Activated T-cell treated with anti-CD3 and anti-CD28 coated beads for 24 hours (primary cell): ENCODE measurements around the gene EXOC2.
"Not testable (repeated sequence)": the region's sequence is repeated elsewhere in the genome, so short reads cannot be mapped to it uniquely, and the experiment has no call there.

Source experiments
- DNase-seq: peaks from one replicate; pipeline ENCODE4 v3.0.0-alpha.2; 2020; ENCODE audit warnings: low read depth

EXOC2 gene

DNA sequence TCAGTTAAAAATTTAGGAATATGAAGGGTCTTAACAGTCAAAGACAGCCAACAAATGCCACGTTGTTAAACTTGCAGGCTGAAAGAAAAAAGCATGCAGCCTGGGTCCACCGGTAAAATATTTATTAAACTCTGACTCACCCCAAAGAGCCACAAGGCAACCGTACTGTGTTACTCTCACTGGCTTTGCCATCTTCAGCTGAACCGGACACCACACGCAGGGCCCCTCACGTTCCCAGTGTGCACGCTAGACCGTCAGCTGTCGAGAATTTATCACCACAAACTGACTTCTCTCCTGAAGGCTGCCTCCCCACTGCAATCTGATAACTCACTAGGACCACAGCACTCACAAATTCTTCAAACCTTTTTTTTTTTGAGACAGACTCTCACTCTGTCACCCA is 66.7 kb downstream of the EXOC2 start:
- DNase-seq, result no peak

DNA sequence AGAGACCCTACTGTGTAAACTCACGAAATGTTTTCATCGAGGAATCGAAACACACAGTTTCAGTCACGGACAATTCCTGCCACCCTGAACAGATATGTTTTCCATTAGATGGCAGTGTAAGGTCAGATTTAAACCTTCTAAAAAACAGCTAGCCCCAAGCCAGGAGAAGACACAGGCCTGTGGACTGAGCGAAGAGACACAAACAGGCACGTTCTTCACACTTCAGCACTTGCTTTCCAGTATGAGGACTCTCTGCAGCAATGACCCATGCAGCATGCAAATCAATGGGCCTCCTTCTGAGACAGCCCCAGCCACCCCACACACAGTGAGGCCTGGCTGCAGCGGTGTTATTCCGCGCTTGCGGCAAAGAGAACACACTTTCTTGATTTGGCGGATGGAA is 68.0 kb downstream of the EXOC2 start:
- DNase-seq, result no peak

DNA sequence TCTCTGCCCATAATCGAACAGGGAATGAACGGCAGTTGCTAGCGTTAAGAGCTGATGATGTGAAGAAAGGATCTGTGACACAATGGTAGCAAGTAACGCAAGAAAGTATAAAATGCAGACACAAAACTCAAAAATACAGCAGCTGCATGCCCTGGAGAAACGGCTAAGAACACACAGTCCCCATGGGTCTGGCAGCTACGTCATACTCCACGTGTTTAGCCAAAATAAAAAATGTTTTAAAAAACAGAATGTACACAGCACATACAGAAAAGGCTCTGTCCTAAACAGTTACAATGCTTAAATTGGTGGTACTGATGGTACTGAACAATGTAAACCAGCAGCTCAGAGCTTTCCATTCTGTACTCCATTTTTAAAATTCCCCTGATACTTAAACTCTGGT is 70.5 kb downstream of the EXOC2 start:
- DNase-seq, result no peak

DNA sequence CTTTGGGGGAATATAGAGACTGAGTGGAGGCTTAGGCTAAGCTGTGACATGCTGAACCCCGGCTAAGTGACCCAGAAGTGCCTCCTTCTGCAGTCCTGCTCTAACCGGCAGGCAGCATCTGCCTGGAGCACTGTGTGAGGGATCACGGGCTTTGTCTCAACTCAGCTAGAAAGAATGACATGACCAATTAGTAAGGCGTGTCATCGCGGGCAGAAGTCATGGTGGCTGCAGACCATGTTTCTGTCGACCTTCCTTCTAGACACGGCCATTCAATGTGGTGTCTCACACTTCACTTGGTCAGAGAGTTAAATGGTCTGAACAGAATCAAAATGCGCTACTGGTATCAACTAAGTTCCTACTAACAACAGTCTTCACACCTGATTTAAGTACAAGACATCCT is 71.0 kb downstream of the EXOC2 start:
- DNase-seq, result no peak

DNA sequence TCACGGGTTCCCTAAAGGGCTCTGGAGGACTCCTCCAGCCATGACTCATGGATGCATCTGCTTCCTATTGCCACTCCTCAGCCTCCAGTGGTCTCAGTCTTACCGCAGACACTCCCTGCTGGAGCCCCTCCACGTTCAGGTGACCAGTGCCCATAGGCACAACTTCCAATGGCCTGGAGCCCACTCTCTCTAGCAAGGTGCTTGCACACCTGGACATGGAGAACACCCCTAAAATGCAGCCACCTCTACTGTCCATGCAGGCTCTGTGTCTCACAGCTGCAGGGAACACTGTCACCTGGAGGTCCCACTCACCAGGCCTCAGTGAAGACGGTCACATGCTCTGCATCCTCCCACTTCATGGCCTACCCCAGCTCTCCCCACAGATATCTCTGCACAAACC is 72.0 kb downstream of the EXOC2 start:
- no peak for DNase-seq

DNA sequence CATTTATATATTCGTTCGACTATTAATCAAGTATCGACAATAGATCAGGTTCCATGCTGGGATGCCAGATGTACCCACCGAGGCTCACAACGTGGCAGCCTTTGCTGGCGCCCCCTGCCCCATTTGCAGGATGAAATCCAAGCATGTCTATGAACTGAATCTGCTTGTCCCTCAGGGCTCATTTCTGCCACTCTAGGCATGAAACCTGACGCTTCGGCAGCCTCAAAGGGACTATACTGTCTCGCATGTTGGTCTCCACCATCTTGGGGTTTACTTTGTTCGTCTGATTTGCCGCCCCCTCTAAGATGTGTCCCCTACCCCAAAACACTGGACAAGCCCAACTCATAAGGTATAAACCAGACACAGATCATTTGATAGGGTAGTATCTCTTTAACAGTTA is 72.8 kb downstream of the EXOC2 start:
- no peak for DNase-seq

DNA sequence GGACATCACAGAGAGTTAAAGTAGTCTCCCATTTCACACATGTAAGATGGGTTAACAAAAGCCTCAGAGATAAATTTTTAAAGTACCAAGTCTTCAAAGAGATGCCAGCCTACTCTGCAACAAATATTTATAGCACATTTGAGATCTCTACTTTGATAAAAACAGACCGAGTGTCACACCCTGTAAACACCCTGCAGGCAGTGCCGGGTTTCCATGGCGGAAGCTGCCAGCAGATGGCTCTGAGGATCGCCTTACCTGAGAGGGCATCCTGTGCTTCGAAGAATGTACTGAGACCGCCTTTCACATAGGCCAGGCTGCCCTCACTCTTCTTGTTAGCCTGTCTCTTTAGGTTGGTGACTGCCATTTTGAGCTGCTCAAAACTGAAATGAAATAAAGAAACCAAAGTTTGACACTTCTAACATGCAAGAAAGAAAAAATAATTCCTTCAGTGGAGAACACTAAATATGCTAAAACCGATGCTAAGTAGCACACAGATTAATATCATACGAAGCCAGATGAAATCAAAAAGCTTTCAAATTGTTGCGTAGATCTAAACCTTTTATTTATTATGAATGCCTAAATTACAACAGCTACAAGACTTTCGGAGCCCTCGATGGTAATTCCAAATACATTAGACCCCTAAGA is 75.4 kb downstream of the EXOC2 start:
- DNase-seq, result no peak

DNA sequence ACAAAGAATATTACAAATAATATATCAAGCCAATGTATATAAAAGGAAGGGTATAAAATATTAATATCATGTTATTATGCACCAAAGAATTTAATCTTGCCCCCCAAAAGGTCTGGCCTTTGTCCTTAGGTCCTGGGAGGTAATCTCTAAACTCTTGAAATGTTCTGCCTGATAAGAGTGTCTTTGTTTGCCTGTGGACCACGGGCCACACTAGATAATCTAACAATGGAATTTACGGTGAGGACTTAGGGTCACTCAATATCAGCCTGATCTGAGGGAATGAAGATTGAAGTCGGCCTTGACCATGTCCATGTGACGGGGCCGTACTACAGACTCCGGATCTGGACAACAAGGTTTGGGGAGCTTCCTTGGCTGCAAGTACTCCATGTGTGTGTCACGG is 79.0 kb downstream of the EXOC2 start:
- no peak for DNase-seq

DNA sequence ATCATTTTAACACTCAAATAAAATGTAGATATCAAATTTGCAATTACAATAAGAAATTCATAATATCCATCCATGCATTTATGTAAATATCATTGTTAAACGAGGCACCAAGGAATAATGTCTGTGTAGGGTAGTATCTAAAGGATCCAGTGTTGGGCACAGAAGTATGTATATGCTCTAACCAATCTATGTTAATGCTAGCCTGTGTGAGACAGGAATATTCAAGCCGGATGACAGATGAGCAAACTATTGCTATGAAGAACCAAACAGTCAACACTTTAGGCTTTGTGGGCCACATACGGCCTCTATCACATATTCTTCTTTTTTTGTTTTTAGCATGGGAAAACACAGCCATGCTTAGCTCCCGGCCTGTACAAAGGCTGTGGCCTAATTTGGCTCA is 81.0 kb downstream of the EXOC2 start:
- no peak for DNase-seq

DNA sequence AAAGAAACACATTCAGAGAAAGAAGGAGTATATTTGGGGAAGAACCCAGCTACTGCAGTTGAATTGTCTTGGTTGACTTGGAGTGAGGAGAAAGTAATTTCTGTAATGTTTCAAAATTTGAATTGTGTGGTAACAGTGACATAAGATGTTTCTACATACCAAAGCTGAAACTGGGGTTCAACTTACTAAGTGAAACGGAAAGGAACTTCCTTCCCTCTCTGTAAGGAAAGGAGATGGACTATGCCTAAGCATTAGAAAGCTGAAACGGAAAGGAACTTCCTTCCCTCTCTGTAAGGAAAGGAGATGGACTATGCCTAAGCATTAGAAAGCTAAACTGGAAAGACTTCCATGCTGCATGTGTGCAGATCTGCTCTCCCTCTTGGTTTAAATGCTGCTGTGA is 82.1 kb downstream of the EXOC2 start:
- no peak for DNase-seq

DNA sequence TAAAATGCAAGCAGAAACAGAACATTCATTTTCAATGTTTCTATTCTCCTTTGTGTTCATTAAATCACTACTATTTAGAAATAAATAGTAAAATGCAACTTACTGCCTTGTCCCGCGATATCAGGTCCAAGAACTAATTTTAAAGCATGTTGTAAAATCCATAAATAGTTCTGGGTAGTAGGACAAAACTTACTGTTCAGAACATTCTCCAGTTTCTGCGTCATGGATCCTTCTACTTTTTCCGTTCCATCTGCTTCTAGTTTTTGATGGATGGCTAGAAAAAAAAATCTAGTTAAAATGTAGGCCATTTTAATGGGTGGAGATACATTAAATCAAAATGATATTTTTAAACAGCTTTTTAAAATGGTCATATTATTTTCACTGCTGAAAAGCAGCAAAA is 83.0 kb downstream of the EXOC2 start:
- no peak for DNase-seq

DNA sequence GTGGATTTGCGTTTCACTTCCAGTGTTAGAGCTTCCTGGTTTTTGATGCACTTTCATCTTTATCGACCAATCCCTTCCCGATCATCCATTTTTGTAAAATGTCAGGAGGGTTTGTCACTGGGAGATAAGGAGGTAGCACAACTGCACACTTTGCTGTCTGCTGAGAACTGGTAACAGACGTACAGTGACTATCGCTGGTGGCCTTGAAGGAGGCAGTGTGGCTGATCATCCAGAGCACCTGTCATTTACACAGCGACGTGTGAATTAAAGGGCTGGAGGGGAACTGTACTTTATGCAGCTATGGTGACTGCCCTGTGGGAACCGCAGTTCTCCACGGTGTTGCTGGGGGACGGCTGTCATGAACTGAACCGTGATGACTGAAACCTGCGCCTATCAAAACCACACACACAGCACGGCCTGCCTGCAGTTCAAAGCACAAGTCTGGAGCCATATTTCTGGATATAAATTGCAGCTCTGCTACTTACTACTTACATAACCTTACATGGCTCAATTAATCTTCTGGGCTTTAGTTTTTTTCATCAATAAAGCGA is 86.0 kb downstream of the EXOC2 start:
- DNase-seq, result no peak

DNA sequence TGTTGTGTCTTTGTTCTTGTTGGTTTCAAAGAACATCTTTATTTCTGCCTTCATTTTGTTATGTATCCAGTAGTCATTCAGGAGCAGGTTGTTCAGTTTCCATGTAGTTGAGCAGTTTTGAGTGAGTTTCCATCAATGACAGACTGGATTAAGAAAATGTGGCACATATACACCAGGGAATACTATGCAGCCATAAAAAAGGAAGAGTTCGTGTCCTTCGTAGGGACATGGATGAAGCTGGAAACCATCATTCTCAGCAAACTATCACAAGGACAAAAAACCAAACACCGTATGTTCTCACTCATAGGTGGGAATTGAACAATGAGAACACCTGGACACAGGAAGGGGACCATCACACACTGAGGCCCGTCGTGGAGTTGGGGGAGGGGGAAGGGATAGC is 87.0 kb downstream of the EXOC2 start:
- not testable (repeated sequence) for DNase-seq

DNA sequence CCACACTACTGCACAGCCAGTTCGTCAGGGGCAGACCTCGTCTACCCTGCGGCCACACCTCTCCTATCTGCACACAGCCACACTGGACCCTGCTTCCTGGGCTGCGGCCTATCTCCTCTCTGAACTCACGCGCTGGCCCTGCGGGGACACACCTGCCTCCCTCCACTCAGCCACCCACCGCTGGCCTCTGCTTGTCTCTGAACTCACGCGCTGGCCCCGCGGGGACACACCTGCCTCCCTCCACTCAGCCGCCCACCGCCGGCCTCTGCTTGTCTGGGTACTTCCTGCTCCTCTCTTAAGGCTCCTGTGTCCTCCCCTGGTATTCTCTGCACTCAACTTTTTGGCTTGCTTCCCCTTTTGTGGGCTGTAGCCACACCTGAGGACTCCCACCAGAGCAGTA is 88.4 kb downstream of the EXOC2 start:
- DNase-seq, result no peak

DNA sequence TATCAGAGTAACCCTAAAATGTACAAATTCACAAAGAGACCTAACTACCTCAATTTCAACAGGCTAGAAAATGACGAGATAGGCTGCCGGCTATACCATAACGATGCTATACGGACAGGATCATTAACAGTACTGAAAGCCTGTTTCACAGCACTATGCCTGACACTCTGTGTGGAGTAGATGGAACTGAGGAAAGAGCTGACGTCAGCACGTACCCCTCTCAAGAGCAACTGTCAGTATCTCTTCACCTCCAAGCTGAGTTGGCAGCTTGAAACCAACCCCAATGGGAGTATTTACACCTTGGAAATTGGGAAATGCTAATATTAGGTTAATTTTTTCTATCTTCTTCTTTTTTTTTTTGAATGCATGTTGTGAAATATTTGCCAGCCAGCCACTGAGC is 89.7 kb downstream of the EXOC2 start:
- no peak for DNase-seq

DNA sequence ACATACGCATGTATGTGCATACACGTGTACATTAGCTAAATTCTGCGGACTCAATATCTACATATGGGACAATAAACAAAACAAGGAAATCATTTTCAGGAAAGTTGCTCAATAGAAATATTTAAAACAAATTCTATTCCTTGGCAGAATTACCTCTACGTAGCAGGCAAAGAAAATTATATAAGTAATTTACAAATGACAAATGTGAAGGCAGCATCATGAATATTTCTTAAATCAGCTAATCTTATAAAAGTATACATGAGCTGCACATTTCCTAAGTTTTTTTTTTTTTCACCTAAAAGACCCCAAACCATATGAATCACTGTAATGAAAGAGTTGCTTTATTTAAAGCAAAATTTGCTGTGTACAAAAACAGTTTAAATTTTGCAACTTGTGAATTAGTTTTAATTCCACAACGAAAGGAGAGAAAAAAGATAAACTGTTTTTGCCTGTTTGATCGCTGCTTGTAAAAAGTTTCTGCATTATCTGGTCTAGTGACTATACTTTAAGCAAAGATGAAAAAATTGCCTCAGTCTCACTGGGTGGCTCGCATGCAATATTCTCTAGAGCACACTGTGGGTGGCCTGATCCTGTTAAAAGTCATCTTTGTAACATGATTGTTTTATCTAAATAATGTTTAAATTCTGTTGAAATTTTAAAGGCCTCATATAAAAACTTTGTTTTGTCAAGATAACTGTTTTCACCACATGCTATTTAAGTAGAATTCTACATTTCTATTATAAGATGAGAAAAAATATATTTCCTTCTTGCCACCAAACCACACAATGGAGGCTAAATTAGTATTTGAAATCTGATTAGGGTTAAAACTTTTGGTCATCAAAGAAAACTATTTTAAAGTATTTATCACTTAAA is 93.1 kb downstream of the EXOC2 start:
- no peak for DNase-seq

DNA sequence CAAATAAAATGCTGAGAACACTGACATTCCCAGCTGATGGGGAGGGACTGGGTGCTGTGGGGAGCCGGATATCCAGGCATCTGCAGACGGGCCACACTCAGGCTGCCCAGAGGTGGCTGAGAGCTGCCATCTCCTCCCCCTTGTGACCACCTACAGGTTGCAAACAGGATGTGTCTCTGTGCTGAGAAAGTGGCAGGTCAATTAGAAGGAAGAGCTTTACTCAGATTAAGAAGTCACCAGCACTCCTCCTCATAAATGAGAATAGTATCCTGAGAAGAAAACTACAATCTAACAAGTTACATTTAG is 99.1 kb downstream of the EXOC2 start:
- no peak for DNase-seq

DNA sequence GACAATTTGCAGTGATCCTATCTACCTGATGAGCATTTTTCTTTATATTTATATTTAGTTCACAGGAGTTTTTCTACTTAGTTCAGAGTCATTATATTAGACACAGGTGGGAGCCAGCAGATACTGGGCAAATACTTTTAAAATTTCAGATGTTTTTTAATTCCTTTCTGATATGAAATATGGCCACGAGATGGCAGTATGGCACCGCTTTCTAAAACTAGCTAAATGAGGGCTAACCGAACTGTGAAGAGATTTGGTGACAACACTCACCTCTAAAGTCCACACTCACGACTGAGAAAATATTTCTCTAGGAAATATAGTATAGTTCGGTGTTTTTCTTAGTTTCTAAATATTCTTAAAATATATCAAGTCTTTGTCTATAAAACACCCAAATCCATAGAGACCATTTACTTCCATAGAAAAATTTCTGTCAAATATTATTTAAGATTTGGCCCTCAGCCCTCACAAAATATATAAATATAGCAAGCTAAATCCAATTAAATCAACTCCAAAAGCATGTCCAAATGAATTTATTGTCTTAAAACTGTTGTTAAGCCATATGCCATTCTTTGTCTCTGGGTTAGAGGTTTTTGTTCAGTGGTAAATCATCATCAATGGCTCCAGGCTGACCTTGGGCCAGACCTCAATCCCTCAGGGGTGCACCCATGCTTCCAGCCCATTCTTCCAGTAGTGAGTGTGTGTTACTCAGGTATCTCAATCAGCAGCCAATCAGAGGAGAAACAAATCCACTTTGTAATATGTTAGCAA is 99.6 kb downstream of the EXOC2 start:
- peak; percentile 58 for DNase-seq

DNA sequence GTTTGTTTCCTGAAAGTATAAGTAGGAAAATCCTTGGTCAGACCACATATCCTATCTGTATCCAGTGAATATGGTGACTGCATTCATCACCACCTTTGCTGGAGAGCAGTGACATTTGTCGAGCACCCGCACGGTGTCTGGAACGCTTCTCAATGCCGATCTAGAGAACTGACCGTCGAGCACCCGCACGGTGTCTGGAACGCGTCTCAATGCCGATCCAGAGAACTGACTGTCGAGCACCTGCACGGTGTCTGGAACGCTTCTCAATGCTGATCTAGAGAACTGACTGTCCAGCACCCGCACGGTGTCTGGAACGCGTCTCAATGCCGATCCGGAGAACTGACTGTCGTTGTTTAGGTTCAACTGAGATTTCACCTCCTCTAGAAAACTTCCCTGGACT is 103.8 kb downstream of the EXOC2 start:
- no peak for DNase-seq

DNA sequence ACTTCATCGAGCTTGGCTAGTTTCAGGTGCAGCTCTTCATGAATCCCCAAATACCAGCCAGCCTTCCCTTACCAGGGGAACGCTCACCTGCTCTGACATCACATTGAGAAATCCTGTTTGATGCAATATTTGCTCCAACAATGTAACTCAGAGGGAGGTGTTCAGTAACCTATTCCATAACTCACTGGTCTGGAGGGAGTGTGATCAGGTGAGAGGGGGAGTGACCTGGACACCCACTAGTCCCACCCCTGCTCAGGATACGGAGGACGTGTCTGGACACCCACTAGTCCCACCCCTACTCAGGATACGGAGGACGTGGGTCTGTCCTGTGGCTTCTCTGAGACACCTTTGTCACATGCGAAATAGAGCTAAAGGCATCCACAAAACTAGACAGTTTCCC is 106.4 kb downstream of the EXOC2 start:
- no peak for DNase-seq

DNA sequence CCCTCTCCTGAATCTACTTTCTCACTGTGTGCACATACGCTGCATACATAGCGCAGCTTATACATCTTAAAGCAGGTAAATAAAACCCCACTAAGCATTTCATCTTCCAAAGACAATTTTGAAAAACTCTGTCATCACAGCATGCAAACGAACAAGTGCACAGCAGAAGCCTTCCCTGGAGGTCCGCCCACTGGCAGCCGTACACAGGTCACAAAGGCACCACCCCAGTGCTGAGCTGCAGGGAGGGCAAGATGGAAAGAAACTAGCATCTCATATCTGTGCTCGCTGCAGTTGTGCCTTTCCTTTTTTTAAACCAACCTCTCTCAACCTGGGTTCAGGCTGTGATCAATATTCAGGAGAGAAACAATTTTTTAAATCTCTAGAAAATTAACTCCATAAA is 109.3 kb downstream of the EXOC2 start:
- DNase-seq, result no peak

DNA sequence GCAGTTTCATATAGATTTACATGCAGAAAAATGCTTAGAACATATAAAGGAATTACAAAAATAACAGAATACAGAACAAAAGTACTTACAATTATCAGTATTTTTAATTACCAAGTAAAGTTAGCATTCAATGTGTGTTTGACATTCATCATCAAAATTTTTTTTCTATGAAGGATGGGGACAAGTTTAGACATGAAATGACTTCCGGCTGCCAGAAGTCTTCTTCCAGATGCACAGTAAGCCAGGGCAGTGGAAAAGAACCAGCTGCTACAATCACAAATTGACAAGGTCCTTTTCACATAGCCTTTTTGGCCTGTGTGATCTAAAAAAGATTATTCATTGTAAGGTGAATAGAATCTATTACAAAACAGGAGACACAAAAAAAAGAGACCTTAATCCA is 109.8 kb downstream of the EXOC2 start:
- DNase-seq, result no peak

DNA sequence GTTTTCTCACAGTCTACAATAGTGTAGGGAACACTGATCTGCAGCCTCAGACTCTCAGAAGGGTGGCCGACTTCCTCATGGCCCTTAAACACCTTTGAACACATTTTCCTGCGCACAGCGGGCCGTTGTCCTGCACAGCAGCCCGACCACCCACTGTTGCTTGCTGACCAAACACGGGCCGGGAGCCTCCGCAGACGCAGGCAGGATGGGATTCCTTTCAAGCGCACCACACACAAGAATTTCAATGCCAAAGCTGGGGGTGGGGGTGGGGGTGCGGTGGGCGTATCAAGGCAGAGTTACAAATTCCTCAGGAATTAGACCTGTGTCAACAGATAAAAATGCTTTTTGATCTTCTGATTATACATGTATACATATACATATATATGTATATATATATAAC is 110.6 kb downstream of the EXOC2 start:
- no peak for DNase-seq
